ENCODE data around the gene RGS19.
"Not testable (repeated sequence)": the region's sequence is repeated elsewhere in the genome, so short reads cannot be mapped to it uniquely, and the experiment has no call there.

Gene RGS19, protein sequence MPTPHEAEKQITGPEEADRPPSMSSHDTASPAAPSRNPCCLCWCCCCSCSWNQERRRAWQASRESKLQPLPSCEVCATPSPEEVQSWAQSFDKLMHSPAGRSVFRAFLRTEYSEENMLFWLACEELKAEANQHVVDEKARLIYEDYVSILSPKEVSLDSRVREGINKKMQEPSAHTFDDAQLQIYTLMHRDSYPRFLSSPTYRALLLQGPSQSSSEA

DNA sequence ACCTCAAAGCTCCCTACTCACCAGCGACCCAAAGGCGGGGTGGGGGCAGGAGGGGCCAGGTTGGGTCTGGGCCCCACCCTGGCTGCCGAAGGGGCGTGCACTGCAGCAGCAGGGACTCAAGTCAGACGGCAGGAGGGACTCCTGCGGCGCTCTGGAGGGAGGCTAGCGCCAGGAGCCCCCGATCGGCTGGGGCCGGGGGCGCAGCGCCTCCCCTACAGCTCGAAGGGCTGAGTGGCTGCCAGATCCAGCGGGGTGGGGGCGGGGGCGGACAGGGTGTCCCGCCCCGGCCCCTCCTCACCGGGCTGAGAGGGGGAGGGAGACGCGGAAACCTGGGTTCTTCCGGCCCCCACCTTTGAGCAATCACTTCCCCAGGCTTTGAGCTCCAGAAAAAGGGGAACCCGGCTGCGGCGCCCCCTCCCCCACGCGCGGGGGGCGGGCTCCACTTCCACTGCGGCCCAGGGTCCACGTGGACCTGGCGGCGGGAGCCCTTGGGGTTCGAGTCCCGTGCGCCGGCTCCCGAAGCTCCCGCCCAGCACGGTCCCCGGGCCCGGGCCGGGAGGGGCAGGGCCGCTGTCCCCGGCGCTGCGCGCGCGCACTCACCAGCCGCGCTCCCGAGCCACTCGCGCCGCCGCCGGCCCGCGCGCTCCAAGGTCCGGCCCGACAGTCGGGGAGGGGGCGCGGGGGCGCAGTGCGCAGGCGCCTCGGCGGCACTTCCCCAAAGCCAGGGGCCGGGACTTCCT is at the start of gene RGS19:
RGS19 (minus strand) TSS at position 246 of the 740 bp plus-strand sequence. CDS start 2,632 bp downstream, outside the sequence.
- peak; percentile 59 for DNase-seq

DNA sequence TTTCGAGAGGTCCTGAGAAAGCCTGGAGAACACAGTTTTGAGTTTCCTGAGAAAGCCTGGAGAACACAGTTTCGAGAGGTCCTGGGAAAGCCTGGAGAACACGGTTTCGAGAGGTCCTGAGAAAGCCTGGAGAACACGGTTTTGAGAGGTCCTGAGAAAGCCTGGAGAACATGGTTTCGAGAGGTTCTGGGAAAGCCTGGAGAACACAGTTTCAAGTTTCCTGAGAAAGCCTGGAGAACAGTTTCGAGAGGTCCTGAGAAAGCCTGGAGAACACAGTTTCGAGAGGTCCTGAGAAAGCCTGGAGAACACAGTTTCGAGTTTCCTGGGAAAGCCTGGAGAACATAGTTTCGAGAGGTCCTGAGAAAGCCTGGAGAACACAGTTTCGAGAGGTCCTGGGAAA is 44.2 kb upstream of the RGS19 start:
- not testable (repeated sequence) for DNase-seq

DNA sequence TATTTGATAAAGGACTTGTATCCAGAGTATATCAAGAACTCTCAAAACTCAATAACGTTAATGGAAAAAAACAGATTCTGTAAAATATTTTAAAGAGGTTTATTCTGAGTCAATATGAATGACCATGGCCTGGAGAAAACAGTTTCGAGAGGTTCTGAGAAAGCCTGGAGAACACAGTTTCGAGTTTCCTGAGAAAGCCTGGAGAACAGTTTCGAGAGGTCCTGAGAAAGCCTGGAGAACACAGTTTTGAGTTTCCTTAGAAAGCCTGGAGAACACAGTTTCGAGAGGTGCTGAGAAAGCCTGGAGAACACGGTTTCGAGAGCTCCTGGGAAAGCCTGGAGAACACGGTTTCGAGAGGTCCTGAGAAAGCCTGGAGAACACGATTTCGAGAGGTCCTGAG is 43.6 kb upstream of the RGS19 start:
- not testable (repeated sequence) for DNase-seq

DNA sequence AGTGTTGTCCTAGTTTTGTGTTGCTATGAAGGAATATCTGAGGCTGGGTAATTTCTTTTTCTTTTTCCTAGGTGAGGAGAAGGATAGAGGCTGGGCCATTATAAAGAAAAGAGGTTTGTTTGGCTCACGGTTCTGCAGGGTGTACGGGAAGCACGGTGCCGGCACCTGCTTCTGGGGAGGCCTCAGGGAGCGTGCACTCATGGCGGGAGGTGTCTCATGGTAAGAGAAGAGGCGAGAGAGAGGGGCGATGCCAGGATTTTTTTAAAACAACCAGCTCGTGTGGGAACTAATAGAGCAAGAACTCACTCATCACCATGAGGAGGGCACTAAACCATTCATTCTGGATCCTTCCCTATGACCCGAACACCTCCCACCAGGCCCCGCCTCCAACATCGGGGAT is 42.3 kb upstream of the RGS19 start:
- no peak for DNase-seq

DNA sequence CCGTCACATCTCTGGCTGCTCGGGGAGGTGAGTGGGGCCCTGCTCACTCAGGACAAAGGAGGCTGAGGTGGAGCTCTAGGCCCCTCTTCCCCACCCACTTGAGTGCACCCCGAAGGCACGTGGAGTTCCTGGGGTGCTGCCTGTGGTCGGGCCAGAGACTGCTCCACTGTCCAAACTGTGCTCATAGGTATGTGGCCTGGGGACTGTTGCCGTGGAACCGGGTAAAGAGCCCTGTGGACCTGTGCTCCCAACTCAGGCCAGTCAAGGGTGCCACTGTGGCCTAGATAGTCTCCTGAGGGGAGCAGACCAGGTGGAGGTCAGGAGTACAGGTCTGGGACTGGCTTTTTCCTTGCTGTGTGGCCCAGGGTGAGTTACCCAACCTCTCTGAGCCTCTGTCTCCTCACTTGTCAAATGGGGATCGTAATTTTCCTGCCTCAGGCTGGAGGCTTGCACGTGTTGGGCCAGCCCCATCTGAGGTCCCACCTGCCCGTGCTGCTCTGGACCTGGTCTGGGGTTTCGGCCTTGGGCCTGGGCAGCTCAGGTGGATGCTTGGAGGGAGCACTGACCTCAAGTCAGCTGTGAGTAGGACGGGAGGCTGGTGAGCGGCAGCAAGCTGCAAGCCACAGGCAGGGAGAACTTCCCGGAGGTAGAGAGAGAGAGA is 40.5 kb upstream of the RGS19 start:
- DNase-seq: no peak

DNA sequence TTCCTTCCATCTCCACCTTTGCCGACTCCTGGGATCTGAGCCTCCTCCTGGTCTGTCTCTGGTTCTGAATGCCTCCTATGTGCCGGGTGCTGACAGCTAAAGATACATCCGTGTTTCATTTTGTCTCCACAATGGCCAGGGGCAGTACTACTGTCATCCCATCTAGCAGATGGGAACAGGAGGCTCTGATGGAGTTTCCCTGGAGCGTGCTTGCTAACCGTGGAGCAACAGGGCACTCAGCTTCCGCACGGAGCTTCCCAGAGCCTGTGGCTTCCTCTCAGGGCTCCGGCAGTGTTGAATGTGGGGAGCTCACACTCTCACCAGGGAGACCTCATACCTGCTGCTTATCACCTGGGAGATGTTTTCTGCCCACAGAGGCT is 40.0 kb upstream of the RGS19 start:
- no peak for DNase-seq

DNA sequence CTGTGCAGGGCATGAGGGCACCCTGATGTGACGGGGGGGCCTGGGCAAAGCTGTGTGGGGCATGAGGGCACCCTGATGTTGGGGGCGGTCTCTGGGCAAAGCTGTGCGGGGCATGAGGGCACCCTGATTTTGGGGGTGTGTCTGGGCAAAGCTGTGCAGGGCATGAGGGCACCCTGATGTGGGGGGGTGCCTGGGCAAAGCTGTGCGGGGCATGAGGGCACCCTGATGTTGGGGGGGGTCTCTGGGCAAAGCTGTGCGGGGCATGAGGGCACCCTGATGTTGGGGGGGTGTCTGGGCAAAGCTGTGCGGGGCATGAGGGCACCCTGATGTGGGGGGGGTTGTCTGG is 38.1 kb upstream of the RGS19 start:
- not testable (repeated sequence) for DNase-seq

DNA sequence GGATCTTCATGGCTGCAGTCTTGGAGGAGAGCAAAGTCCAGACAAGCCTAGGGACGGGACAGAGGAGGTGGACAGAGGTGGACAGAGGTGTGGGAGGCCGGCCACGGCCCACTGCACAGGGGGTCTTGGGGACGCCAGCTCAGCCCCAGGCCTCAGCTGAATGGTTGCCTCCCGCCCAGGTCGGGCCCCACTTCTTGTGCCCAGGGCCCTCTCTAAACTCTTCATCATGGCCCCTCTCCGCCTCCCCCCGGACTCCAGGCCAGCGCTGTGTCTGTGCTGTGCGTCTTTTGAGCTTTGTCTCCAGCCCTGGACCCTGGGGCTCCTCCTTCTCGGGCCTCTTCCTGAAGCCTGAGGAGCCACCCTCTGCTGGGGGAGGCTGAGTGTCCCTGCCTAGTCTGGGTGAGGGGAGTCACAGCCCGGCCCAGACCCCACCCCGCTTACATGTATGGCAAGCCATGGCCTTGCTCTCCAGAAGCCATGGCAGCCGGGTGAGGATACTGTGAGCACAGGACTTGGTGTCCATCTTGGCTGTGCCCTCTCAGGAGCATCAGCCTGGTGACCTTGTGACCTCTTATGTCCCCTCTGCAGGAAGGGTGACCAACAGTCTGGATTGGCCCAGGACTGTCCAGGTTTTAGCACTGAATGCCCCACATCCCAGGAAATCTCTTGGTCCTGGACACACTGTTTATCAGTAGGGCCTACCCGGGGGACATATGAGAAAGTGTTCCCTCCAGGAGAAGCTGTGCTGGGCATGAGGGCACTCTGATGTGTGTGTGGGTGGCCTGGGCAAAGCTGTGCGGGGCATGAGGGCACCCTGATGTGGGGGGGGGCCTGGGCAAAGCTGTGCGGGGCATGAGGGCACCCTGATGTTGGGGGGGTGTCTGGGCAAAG is 37.5 kb upstream of the RGS19 start:
- DNase-seq: no peak

DNA sequence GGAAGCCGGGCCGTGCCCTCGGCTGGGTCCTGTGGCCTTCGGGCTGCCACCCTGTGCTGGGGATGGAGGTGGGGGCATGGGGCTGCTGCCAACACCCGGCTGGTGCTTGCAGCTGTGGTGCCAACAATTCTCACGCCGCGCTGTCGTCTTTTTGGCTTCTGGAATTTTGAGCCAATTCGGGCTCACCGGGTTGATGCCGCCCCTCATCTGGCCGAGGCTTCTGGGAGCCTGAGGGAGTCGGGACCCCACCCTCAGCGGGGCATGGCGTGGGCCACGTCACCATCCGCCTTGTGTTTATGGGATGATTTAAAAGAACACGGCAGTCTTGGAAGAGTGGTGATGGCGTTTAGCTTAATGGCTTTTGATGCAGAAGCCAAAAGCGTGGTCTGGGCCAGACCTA is 36.7 kb upstream of the RGS19 start:
- DNase-seq: no peak

DNA sequence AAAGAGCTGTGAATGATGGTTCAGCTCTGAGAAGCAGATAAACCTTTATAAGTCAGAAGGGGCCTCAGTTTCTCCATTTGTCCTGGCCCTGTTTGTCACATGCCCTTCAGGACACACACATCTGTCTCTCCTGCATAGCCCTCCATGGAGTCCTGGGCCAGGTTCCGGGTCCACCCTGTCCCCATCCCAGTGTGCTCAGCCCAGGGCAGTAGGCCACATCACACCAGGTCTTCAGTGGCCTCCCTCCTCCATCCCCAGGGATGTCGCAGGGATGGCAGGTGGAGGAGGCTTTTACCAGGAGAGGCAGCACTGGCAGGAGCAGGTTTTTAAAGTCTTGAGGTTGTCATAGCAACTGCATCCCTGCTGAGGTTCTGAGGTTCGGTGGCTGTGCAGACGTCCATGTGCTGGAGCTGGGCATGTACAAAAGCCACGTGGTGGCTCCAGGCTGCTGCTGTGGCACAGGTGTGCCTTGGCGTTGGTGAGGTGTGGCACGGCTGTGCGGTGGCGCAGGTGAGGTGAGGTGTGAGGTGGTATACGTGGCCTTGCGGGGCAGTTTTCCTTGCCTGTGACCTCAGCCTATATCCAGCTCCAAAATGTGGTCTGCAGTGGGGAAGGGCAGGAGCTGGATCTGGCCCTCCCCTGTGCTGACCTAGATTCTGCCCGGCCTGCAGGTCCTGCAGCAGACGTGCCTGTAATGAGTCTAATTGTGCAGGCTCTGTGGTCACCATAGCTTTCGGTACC is 36.0 kb upstream of the RGS19 start:
- no peak for DNase-seq

DNA sequence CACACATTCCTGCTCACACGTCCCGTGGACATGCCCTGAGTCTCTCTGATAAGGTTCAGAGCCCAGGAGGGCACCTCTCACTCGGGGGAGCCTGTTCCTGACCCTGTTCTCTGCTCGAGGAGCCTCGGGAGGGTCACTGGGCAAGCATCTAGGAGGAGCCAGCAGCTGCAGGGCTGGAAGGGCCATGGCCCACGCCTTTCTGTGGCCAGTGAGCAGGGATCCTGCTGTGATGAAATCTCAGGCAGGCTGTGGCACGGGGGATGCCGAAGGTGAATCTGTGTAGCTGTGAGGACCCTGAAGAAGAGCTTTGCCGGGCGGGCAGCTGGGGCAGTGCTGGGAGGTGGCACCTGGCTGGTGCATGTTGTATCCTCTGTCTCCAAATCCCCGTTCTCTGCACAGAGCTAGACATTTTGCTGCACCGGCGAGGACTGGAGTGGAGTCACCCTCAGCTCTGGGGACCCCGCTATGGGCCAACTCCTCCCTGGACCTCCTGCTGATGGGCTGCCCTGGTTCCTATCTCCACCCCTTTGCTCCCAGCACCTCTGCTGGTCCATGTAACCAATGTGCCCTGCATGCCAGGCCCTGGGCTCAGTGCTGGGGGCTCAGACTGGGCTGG is 35.1 kb upstream of the RGS19 start:
- no peak for DNase-seq

DNA sequence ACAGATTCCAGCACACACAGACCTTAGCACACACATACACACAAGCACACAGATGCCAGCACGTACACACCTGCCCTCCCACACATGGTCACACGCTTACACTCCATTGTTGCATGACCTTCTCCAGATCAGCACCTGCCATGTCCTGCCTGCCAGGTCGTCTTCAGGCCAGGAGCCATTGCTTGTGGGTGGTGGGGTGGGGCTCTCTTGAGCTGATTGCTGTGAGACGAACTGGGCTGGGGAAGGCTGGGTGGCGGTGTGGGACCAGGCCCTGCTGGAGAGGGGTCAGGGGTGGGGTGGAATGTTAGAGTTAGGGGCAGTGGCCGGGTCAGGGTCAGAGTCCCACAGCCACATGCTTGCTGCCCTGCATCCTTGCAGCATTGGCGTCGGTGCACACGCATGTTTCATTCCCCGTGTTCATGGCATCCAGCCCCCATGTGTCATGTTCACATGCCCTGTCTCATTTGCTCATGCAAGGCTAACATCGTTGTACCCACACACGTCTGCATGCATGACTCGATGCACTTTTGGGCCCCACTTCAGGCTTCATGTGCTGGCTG is 34.6 kb upstream of the RGS19 start:
- no peak for DNase-seq

DNA sequence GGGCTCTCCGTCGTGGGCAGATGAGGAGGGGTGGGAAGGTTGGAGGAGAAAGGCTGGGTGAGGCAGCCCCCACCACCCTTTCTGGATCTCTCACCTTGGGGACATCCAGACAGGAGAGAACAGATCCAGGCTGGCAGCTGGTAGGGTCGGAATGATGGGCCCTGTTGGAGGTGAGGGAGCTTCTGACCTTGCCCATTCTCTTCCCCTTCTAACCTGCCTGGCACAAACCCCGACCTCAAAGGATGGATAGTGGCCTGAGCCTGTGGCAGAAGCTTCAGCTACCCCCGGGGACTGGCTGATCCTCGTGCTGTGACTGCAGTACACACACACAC is 34.1 kb upstream of the RGS19 start:
- DNase-seq: no peak

DNA sequence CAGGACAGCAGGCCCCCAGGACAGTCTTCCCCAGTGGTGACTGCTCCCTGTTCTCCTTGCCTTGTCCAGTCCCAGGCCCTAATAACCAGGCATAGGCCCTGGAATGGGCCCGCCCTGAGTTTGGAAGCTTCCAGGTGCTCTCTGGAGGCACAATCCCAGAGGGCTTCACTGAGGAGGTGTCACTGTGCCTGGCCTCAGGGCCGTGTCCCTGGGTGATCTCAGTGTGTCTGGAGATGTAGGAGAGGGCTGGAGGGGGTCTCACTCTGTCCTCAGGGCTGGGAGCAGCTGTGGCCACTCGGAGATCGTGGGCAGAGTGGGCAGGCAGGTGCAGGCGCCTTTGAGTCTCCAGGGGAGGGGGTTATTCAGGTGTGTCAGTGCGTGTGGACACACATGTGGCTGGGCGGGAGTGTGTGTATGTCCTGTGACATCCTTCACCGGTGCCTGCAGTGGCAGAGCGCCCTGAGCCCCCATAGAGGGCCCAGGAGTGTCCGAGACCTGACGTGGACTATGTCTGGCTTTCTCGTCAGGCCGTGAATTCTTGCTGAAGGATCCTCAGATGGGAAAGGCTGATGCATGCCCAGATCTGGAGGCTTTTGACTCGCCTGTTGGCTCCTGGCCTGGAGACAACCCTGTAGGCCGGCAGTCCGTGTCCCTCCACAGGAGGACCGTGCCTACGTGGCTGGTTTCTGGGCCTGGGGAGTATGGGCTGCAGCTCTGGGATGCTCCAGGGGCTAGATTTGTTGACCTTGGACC is 33.5 kb upstream of the RGS19 start:
- DNase-seq: no peak

DNA sequence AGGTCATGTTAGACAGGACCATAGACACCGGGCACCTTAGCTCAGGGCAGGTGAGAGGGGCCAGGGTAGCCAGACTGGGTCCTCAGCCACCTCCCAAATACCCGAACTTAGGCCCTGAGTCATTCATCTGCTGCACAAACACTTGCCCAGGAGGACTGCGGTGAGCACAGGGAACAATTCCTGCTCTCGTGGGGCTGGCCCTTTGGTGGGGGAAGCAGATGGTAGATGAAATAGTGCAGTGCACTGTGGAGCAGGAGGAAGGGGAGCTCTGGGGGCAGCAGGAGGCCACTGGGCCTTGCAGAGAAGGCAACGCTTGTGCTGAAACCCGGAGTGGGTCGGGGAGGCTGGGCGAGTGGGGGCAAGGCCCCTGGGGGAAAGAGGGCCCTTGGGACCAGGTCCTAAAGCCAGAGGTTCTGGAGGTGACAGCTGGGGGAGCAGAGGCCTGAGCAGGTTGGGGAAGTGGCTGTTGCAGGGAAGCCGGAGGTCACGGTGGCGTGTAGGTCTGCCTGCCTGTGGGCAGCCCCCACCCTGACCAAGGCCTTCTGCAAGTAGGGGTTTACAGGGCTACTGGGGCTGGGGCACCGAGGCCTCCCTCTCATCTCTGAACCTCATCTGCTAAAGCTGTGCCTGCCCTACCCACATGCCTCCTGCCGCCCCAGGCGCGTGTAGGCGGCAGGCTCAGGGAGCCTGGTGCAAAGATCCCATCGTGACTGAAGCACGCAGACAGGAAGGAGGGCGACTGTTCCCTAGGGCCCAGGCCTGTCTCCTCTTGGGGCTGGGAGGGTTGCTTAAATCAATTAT is 32.7 kb upstream of the RGS19 start:
- DNase-seq: no peak

DNA sequence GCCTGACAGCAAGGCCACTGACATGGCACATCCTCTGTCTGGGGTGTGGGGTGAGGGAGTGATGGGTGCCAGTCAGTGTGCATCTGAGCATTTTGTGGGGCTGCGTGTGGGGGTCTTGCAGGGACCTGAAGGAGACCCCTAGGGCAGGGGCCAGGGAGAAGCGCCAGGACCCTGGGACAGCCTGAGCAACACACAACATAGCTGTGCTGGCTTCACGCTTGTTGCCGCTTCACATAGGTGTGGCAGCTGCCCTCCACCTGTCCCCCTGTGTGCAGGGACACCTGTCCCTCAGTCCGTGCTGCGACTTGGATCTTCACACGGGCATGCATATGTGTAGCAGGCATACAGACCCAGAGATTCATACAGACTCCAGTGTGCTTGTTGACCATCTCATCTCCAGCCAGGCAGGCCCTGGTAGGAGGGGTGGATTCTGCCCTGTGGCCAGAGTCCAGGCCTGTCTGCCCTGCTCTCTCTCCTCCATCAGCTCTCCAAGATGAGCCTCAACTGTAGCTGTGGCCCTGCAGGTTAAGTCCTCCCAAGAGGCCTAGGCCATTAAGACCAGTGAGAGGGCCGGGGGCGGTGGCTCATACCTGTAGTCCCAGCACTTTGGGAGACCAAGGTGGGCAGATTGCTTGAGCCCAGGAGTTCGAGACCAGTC is 31.2 kb upstream of the RGS19 start:
- no peak for DNase-seq

DNA sequence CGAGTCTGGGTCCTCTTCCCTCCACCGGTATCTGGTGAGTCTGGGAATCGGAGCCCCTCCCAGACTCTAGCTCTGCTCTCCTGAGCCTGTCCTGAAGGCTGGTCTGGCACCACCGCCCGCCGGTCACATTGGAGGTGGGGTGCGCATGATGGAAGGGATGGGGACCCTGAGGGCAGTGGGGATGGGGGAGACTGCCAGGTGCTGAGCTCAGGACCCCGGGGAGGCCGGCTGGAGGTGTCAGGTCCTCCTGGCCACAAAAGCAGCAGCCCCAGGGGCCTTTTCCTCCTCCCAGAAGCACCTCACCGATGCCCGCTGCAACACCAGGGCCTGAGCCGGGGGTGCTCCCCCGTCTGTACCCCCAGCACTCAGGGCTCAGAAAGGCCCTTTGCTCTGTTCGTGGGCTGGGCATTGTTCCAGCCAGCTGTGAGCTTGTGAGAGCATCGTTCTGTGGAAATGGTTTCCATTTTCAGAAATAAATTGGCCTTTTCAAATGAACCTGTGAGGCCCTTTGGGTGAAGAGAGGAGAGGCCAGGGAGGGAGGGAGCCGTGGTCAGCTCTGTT is 30.6 kb upstream of the RGS19 start:
- DNase-seq: no peak

DNA sequence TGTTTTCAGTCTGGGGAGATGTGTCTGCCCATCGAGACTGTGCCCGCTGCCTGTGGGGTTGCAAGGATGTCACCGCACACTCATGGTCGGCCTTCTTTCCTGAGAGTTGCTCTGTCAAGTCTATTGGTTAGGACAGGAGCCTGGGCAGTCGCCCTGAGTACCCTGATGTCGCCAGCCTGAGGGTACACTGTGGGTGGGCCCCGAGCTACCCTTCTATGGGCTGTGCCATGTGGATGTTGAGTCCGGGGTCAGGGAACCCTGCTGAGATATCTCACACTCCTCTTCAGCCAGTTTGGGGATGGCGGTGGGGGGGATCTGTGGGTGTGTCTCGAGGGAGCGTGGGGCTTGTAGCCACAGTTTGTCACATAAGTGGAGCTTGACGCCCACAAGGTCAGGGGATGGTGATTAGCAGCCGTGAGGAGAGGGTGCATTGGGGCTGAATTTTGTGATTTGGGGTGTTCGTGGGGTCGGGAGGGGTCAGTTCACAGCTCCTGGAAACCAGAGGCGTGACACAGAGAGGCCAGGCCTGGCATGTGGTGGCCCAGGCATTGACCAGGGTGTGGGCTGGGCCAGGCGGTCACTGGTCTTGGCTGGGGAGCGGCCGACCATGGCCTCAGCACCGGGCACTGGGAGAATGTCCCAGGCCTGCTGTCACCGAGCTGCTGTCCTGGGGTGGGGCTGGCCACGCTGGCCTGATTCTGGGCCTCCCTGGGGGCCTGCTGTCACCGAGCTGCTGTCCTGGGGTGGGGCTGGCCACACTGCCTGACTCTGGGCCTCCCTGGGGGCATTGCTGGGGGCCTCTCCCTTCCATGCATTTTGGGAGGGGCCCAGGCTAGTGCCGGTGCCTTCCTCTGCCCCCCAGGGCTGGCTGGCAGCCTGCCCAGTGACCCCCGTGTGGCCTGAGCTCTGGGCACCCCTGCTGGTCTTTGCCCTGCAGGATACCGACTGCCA is 29.7 kb upstream of the RGS19 start:
- no peak for DNase-seq

Measured in NCI-H774 (cell line).